PFSK-1 (cell line): ENCODE data around the gene HLF.

ENCODE experiments used
- FOXP2 ChIP-seq: optimal IDR thresholded peaks from 2 replicates; pipeline ENCODE3; 2011; ENCODE audit warnings: borderline replicate concordance, control low read depth, inconsistent platforms; ENCODE audit not compliant: insufficient read depth; ENCODE audit errors: extremely low read length, extremely low read depth
- POLR2AphosphoS5 ChIP-seq: IDR thresholded peaks from 2 replicates; pipeline ENCODE4 v1.6.1; 2012; ENCODE audit warnings: low read depth, mild to moderate bottlenecking, control low read depth, low read length, moderate library complexity
- SIN3A ChIP-seq: IDR thresholded peaks from 2 replicates; pipeline ENCODE4 v1.6.1; 2012; ENCODE audit warnings: mild to moderate bottlenecking, low read length, moderate library complexity, borderline replicate concordance; ENCODE audit not compliant: insufficient read depth
- TAF1 ChIP-seq: IDR thresholded peaks from 2 replicates; pipeline ENCODE4 v1.6.1; 2012; ENCODE audit warnings: low read length, control low read depth, borderline replicate concordance; ENCODE audit not compliant: insufficient read depth
- TF ChIP-seq, protein P1 (sequence below), 2 experiments: IDR thresholded peaks; 2 replicates each; pipeline versions ENCODE4 v1.6.1 to v1.8.0; 2011 to 2012; ENCODE audit warnings: low read depth in 2 of 2, low read length in 2 of 2, control low read depth in 1 of 2, inconsistent platforms in 1 of 2, mild to moderate bottlenecking in 1 of 2, moderate library complexity in 1 of 2; ENCODE audit not compliant: insufficient read depth in 1 of 2

DNA sequence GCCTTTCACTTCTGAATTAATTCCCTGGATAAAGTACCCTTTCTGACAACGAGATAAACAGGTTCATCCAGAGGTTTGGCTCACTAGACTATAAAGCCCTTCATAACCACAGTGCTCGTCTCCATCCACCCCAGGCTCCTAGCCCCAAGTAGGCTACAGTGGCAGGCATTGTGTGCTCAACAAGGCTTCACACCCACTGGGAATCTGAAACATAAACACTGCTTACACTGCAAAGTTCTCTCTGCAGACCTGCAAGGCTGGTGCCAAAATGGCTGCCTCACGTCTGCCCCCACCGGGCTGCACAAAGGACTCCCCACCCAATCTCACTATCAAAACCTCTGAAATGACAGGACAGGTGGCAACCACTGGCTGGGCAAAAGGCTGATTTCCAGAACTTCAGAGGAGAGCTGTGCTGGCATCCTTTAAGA is 5.1 kb upstream of the HLF start:
- TF ChIP-seq SIN3A, result no peak
- TF ChIP-seq POLR2AphosphoS5, result no peak
- TF ChIP-seq, protein P1, sequence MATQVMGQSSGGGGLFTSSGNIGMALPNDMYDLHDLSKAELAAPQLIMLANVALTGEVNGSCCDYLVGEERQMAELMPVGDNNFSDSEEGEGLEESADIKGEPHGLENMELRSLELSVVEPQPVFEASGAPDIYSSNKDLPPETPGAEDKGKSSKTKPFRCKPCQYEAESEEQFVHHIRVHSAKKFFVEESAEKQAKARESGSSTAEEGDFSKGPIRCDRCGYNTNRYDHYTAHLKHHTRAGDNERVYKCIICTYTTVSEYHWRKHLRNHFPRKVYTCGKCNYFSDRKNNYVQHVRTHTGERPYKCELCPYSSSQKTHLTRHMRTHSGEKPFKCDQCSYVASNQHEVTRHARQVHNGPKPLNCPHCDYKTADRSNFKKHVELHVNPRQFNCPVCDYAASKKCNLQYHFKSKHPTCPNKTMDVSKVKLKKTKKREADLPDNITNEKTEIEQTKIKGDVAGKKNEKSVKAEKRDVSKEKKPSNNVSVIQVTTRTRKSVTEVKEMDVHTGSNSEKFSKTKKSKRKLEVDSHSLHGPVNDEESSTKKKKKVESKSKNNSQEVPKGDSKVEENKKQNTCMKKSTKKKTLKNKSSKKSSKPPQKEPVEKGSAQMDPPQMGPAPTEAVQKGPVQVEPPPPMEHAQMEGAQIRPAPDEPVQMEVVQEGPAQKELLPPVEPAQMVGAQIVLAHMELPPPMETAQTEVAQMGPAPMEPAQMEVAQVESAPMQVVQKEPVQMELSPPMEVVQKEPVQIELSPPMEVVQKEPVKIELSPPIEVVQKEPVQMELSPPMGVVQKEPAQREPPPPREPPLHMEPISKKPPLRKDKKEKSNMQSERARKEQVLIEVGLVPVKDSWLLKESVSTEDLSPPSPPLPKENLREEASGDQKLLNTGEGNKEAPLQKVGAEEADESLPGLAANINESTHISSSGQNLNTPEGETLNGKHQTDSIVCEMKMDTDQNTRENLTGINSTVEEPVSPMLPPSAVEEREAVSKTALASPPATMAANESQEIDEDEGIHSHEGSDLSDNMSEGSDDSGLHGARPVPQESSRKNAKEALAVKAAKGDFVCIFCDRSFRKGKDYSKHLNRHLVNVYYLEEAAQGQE (IDR thresholded peaks at IDR 0.05; ENCODE audit: insufficient read depth in 1 of 2, low read depth in 2 of 2, low read length in 2 of 2), result no peak
- no peak for TF ChIP-seq TAF1
- TF ChIP-seq FOXP2, result no peak
